Hematopoietic multipotent progenitor cell treated with erythropoietin and hydrocortisone succinate and interleukin-3 and kit ligand, for 6 days (in vitro differentiated cells): ENCODE results near the gene SMIM35.

Experiments
- DNase-seq: peaks from one replicate; pipeline ENCODE4 v3.0.0-alpha.2; 2015

Gene SMIM35

GRCh38 chr11:118108513-118108912, 21.8 kb upstream of the SMIM35 start:
- no peak for DNase-seq

DNA sequence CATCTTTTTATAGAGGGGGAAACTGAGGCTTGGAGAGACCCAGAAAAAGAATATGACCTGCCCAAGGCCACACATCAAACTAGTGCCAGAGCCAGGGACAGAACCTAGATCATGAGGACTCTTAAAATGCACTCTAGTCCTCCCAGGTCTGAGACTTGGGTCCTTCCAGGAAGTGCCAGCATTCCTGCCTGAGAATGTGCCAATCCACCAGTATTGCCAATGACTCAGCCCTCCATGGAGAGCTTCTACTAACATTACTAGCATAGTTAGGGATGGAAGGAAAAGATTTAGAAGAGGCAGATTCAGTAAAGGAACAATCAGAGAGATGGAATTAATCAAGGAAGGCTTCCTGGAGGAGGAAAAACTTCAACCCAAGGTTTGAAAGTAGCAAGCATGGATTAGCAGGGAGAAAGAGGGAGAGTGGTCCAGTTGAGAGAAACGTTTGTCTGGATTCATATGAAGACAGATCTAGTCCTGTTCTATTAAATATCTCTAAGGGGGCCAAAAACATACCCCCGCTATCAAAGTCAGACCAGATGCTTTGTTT, 20.1 kb upstream of the SMIM35 start:
- DNase-seq, result no peak

DNA sequence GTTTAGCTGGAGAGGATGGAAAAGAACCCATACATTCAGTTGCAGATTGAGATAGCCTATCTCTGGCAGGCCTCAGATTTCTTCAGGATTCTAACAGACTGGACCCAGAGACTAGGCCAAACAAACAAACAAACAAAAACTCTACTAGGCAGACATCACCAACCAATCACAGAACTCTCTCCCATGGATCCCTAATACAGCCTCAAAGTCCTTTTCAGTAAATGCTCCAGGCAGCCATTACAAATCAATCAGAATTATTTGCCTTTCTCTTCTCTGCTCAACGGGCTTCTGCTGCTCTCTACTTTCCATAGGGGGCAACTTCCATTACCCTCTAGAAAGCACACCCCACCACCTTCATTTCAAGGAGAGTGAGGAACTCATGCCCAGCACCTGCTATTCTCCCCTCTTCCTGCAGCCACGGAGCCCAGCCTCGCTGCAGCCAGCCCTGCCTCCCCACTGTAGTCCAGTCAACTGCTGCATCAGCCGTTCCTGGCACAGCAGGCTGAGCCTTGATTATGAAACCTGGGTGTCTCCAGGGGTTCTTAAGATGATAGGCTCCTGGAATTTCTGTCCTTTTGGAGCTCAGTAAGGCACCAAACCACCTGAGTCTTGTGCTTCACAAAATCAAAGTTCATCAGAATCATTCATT, 19.0 kb upstream of the SMIM35 start:
- DNase-seq, result no peak

DNA sequence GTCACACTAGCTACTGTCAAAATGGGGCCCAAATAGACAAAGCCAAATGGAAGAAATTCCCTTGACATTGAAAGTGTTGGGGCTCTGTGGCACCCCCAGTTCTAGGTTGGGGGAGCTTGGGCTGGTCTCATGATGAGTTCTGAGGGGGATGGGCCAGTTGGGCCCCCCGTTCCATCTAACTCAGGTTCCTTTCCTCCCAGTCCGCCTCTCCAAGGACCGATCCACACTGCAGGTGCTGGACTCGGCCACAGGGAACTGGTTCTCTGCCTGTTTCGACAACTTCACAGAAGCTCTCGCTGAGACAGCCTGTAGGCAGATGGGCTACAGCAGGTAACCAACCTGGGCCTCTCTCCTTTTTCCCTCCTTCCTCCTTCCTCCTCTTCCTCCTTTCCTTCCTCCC, 17.7 kb upstream of the SMIM35 start:
- DNase-seq, result no peak

GRCh38 chr11:118102721-118103261, 16.0 kb upstream of the SMIM35 start:
- DNase-seq, result peak; percentile 72

GRCh38 chr11:118100691-118101232, 14.0 kb upstream of the SMIM35 start:
- no peak for DNase-seq

- DNase-seq, result no peak
Observed at GRCh38 chr11:118099838-118100556, 13.2 kb upstream of the SMIM35 start.

DNA sequence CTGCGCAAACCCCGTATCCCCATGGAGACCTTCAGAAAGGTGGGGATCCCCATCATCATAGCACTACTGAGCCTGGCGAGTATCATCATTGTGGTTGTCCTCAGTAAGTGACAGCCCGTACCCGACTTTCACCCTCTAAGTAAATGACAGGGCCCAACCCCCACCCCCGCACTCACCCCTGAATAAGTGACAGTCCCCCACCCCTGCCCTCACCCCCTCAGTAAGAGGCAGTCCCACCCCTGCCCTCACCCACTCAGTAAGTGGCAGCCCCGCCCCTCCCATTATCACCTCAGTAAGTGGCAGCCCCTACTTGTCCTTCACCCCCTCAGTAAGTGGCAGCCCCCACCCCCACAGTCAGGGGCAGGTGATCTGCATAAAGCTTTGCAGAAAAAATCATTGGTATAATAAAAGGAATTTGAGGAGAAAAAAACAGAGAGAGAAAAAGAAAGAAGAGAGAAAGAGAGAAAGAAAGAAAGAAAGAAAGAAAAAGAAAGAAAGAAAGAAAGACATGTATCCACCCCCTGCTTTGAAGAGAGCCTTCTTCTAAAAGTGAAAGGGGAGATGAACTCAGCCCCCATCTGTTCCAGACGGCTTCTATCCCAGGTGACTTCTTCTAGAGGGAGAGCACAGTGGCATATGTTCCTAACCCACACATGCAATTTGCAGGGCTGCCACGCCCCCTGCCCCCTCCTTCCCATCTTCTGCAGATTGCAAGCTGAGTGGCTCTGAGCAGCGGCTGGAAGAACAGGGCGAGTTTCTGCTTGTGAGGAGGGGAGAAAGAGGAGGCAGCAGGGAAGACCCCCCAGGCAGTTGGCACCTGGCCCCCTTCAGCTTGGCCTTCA, 12.5 kb upstream of the SMIM35 start:
- DNase-seq, result no peak

DNA sequence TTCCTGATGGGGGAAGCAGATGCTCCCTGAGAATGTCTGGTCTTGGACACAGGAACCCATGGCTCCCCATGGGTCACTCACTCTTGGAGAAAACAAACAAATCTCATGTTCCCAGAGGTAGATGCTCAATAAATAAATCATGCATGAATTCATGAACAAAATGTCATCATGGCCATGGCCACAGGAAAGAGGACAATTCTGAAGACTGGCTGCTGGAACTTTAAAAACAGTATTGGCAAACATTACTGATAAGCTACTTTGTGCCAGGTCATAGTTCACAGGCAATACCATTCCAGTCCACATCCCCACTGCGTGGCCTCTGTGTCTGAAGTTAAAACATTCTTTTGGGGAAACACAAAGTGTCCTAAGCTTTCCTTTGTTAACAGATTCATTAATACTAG, 9.2 kb upstream of the SMIM35 start:
- DNase-seq, result no peak

GRCh38 chr11:118095493-118095892, 8.7 kb upstream of the SMIM35 start:
- DNase-seq, result no peak

DNA sequence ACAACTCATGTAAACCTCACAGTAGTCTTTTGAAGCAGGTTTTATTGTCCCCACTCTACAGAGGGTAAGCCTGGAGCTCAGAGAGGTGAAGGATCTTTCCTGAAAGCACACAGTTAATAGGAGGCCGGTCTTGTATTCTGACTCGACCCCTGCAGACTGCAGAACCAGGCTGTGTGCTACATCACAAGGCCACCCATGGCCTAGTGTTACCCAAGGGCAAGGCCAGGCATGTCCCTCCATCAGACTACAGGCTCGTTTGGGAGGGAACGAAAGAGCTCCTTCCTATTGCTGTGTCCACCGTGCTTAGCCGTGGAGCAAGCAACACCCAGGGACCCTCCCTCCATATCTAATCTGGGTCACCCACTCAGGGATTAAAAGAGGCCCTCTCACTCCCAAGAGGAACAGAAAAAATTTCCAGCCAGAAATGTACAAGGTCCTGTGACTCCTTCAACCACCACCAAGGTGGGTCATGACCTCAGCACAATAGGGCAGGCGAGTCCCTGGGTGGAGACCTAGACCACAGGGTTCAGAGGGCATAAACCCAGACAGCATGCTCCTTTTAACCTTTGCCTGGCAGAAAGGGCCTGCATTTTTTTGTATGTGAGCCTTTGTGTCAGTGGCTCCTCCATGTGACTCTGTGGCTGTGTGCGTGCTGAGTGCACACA, 6.3 kb upstream of the SMIM35 start:
- no peak for DNase-seq

DNA sequence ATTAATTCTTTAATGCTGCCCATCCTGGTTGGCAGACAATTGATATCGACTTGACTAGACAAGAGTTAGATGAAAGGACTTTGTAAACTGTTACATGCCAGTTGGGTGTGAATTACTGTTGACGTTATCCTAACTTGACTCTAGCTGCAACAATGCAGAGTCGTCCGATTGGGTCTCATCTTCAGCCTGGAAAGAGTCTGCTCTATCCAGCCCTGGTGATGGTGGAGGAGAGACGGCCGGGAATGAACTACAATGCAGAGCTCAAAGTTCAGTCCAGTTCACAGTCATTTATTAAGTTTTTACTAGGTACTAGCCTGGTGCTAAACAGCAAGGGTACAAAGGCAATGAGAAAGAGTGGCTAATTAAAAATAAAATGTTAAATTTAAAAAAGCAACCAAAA, 4.9 kb upstream of the SMIM35 start:
- DNase-seq, result no peak

DNA sequence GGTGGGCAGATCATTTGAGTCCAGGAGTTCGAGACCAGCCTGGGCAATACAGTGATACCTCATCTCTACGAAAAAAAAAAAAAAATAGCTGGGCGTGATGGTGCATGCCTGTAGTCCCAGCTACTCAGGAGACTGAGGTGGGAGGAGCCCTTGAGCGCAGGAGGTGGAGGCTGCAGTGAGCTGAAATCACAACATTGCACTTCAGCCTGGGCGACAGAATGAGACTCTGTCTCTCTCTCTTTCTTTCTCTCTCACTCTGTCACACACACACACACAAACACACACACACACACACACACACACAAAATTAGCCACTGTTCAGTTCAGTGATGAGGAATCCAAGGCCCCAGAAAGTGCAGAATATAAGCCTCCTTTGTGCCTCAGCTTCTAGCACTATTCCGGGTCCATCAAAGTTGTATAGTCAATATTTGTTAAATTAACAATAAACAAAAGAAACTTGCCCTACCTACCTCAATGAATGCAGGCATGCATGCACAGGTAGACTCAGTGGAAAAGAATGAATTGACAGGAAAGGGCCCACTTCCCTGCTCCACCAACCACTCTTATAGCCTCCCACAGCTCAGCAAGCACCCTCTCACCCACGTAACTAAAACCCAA, 3.9 kb upstream of the SMIM35 start:
- no peak for DNase-seq

DNA sequence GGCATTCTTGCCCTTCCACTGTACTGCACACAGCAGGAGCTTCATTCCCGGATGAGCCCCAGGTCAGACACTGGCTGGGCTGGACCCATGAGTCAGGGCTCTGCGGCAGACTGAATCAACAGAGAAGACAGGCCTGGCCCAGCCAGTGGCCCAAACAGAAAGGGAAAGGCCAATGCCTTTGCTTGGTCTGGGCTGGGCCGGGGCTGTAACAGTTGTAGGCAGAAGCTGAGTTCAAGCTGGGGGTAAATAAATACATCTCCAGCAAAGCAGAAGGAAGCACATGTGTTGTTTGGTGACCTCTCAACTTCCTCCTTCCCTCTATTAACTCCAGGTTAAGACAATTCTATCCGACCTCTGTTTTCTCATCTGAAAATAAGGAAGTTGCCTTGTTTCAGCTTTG, 1.8 kb upstream of the SMIM35 start:
- DNase-seq, result peak; percentile 39

- no peak for DNase-seq
Observed at GRCh38 chr11:118087931-118088330, 1.2 kb upstream of the SMIM35 start.

DNA sequence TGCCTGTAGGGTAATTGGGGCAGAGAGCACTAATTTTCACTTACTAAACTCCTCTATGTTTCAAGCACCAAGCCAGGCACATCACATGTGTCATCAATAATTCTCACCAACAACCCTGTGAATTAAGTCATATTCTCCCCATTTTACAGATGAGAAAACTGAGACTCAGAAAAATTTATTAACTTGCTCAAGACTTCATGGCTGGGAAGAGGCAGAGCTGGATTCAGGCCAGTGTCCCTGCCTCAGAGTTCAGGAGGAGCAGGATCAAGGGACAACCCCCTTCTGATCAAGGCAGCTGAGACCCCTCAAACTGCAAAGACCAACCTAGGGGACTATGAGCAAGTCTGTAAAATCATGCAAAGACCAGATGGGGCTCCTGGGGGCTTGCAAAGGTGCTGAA, 2.1 kb downstream of the SMIM35 start:
- DNase-seq, result no peak

DNA sequence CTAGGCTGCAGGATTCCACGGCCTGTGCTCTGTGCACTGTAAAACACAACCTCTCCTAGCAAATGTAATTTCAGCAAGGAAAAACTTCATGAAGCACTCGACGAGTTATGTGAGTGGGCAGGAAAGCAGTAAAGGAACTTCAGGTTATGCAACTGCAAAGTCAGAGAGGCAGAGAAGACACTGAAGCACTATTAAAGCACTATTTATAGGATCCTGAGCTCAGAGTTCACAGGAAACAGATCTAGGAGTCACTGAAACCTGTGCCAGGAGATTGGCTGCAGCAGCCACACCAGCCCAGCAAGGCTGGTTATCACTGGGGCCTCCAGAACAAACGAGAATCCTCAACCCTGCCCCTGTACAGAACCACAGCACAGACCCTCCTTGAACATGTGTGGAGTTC, 2.5 kb downstream of the SMIM35 start:
- peak; percentile 33 for DNase-seq

DNA sequence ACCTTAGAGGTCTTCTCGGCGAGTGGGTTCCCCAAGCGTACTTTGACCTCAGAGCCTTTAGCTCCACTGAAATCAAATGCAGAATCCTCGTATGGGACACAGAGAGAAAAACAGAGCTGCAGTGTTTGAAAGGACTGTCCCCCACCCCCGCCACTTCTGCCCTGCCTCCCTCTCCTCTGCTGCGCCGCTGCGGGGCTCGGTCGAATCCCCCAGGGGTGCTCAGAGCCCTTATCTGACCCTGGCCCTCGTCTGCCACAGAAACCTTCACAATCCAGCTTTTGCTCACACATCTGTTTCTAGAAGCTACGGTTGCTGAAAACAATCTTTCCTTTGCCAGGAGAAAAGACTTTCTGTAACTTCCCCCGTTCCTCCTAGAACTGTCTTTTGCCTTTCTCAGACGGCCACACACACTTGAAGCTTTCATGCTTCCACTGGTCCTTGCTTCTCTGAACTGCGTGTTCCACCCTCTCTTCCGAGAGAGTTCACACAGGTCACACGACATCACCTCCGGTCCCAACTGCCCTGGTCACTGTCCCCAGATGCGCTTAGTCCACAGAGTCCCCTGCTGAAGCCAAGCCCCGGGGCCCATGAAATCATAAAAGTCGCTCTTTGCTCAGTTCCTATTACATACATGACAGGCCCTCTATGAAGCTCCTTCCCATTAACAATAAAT, 3.7 kb downstream of the SMIM35 start:
- DNase-seq, result no peak

DNA sequence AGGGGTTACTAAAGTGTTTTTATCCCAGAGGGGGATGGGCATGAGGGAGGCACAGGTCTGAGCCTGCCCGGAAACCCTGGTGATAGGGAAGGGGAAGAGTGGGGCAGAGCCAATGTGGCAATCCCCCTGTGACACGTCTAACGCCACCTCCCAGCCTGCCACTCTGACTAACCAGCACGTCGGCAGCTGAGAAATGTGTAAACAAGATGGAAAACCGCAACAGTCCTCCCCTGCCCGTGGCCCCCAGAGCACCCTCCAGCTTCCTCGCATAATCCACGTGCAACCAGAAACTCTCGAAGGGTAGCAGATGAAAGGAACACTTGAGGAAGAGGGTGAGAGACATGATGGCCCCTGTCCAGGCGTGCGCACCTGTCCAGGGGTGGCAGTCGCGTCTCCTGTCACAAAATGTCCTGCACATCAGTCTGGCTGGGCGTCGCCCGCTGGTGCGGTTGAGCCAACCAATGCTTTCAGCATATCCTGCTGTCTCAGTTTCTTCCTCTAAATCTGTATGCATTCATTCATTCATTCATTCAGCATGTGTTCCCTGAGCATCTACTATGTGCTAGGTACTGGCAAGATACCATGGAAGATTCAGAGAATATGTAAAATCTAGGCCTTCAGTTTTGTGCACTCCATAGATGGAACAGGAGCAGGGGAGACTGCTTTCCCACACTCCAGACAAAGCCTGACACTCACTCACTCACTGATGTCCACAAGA, 5.4 kb downstream of the SMIM35 start:
- no peak for DNase-seq

- DNase-seq, result no peak
Observed at GRCh38 chr11:118080296-118080695, 6.5 kb downstream of the SMIM35 start.

DNA sequence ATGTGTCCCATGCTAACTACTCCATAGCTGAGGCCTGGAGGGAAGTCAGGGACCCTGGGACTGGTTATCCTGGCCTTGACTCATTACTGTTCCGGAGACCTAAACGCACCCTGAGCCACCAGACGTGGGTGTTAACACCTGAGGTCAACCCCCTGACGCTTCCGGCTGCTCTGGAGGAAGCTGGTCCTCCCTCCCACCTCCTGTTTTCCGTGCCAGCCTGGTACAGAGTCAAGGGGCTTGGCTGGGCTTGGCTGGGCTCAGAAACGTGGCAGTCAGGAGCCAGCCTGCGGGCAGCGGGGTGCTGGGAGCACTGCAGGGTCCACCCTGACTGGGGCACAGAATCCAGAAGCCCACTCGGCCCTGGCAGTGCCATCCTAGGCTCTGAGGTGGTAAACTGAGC, 7.3 kb downstream of the SMIM35 start:
- DNase-seq, result no peak
